H1 (cell line): ENCODE results near the gene MYO5B. TPM values are rescaled to one million over a fixed set of nuclear protein-coding genes. Genes with fewer than 3 reads are reported as not detected.

Source experiments
- CTCF ChIA-PET: fragments of 300-600 bp; sonication (Branson Sonifier 250); formaldehyde crosslinking; loops from one replicate; lab custom pipeline; 2021; ENCODE audit not compliant: partially characterized antibody; lab: Charles Lee
- POLR2A ChIA-PET: fragments of 300-600 bp; sonication (Branson Sonifier 250); formaldehyde crosslinking; loops from one replicate; lab custom pipeline; 2021; ENCODE audit warnings: inconsistent platforms; ENCODE audit not compliant: partially characterized antibody; lab: Charles Lee
- DNase-seq, 2 experiments: peaks; one replicate each; pipeline versions ENCODE4 v3.0.0 to v3.0.0-alpha.2; 2010 to 2022; ENCODE audit warnings: low spot score in 2 of 2, low read depth in 1 of 2, mixed read lengths in 1 of 2
- FAIRE-seq: peaks from 2 replicates; lab custom pipeline; 2011; peaks lifted over from hg19 to GRCh38; lab: Jason Lieb, UNC
- H2AFZ ChIP-seq: 2 replicates; pipeline ENCODE4 v1.8.1; 2012; ENCODE audit warnings: low read length, inconsistent platforms
- H2AK5ac ChIP-seq: 2 replicates; pipeline ENCODE4 v1.6.1; 2013; ENCODE audit warnings: low read depth, low read length
- H2BK120ac ChIP-seq: replicated peaks from 2 replicates; pipeline ENCODE3; 2013; ENCODE audit warnings: low read depth, low read length, inconsistent platforms
- H2BK12ac ChIP-seq: 2 replicates; pipeline ENCODE4 v1.6.1; 2013; ENCODE audit warnings: low read depth, low read length
- H2BK15ac ChIP-seq: 2 replicates; pipeline ENCODE4 v1.6.1; 2013; ENCODE audit warnings: low read length
- H2BK20ac ChIP-seq: 2 replicates; pipeline ENCODE4 v1.6.1; 2013; ENCODE audit warnings: low read length
- H2BK5ac ChIP-seq: 2 replicates; pipeline ENCODE4 v1.6.1; 2013; ENCODE audit warnings: low read depth, low read length
- H3K14ac ChIP-seq: 2 replicates; pipeline ENCODE4 v1.6.1; 2013; ENCODE audit warnings: inconsistent platforms; ENCODE audit not compliant: insufficient read length
- H3K18ac ChIP-seq: 2 replicates; pipeline ENCODE4 v1.6.1; 2013; ENCODE audit warnings: low read length; ENCODE audit errors: extremely low read depth
- H3K23ac ChIP-seq: 2 replicates; pipeline ENCODE4 v1.6.1; 2013; ENCODE audit warnings: inconsistent platforms; ENCODE audit not compliant: insufficient read length
- H3K23me2 ChIP-seq: 2 replicates; pipeline ENCODE4 v1.6.1; 2013; ENCODE audit warnings: low read depth, low read length
- H3K27ac ChIP-seq: 2 replicates; pipeline ENCODE4 v1.6.1; 2011; ENCODE audit warnings: low read depth, low read length, inconsistent platforms
- H3K27me3 ChIP-seq, 4 experiments: replicated peaks in 1 of 4; 1 replicate in 1 of 4; 2 replicates in 3 of 4; pipeline versions ENCODE4 v1.6.1 to v1.8.1; 2011 to 2013; ENCODE audit warnings: low read length in 3 of 4, mild to moderate bottlenecking in 3 of 4, inconsistent platforms in 2 of 4, mixed read lengths in 2 of 4, moderate library complexity in 1 of 4; ENCODE audit not compliant: control insufficient read depth in 3 of 4, insufficient read depth in 3 of 4; ENCODE audit errors: extremely low read depth in 1 of 4
- H3K36me3 ChIP-seq, 4 experiments: 2 replicates each; pipeline versions ENCODE4 v1.6.1 to v1.8.1; 2011 to 2013; ENCODE audit warnings: mild to moderate bottlenecking in 4 of 4, low read length in 3 of 4, moderate library complexity in 2 of 4, control low read depth in 1 of 4, inconsistent platforms in 1 of 4; ENCODE audit not compliant: insufficient read depth in 4 of 4, control insufficient read depth in 2 of 4
- H3K4ac ChIP-seq: replicated peaks from 2 replicates; pipeline ENCODE3; 2013; ENCODE audit warnings: low read length, low read depth, mixed read lengths, inconsistent platforms; ENCODE audit not compliant: insufficient read length
- H3K4me1 ChIP-seq, 4 experiments: replicated peaks in 1 of 4; 1 replicate in 1 of 4; 2 replicates in 3 of 4; pipeline versions ENCODE4 v1.6.1 to v1.8.1; 2011 to 2013; ENCODE audit warnings: low read length in 3 of 4, inconsistent platforms in 2 of 4, mixed read lengths in 1 of 4; ENCODE audit not compliant: insufficient read depth in 4 of 4, control insufficient read depth in 3 of 4
- H3K4me2 ChIP-seq, 2 experiments: 2 replicates each; pipeline versions ENCODE4 v1.6.1 to v1.8.1; 2011 to 2013; ENCODE audit warnings: low read depth in 2 of 2, low read length in 2 of 2, control low read depth in 1 of 2, inconsistent platforms in 1 of 2, mild to moderate bottlenecking in 1 of 2; ENCODE audit not compliant: insufficient read depth in 1 of 2
- H3K4me3 ChIP-seq, 4 experiments: fragments of 200-600, 300-600 bp in 1 of 4; sonication (generic), shearing (Covaris generic), sonication (Bioruptor Twin) in 1 of 4; 2 replicates each; pipeline versions ENCODE4 v1.5.1 to v1.8.1; 2011 to 2016; ENCODE audit warnings: low read length in 4 of 4, low read depth in 3 of 4, control low read depth in 2 of 4, inconsistent platforms in 2 of 4, mild to moderate bottlenecking in 2 of 4, mixed read lengths in 1 of 4, moderate library complexity in 1 of 4; ENCODE audit not compliant: insufficient read depth in 2 of 4; ENCODE audit errors: extremely low read depth in 1 of 4
- H3K56ac ChIP-seq: replicated peaks from 2 replicates; pipeline ENCODE3; 2013; ENCODE audit warnings: low read depth, mild to moderate bottlenecking, mixed read lengths, low read length, inconsistent platforms; ENCODE audit not compliant: insufficient read length
- H3K79me1 ChIP-seq: 2 replicates; pipeline ENCODE4 v1.6.1; 2013; ENCODE audit warnings: low read depth, low read length, control low read depth
- H3K79me2 ChIP-seq, 2 experiments: 2 replicates each; pipeline versions ENCODE4 v1.6.1 to v1.8.1; 2012 to 2013; ENCODE audit warnings: low read length in 2 of 2, mild to moderate bottlenecking in 2 of 2, inconsistent platforms in 1 of 2; ENCODE audit not compliant: insufficient read depth in 2 of 2, control insufficient read depth in 1 of 2
- H3K9ac ChIP-seq, 4 experiments: replicated peaks in 1 of 4; 1 replicate in 1 of 4; 2 replicates in 3 of 4; pipeline versions ENCODE4 v1.6.1 to v1.8.1; 2011 to 2013; ENCODE audit warnings: low read depth in 3 of 4, low read length in 3 of 4, control low read depth in 2 of 4, mild to moderate bottlenecking in 2 of 4, moderate library complexity in 2 of 4, inconsistent platforms in 1 of 4; ENCODE audit errors: extremely low read depth in 1 of 4
- H3K9me3 ChIP-seq, 2 experiments: 2 replicates each; pipeline versions ENCODE4 v1.6.1 to v1.8.1; 2012 to 2013; ENCODE audit warnings: mild to moderate bottlenecking in 2 of 2, moderate library complexity in 2 of 2, control low read depth in 1 of 2, inconsistent platforms in 1 of 2, low read depth in 1 of 2, low read length in 1 of 2, mixed read lengths in 1 of 2; ENCODE audit not compliant: insufficient read depth in 2 of 2
- H4K20me1 ChIP-seq, 2 experiments: replicated peaks in 1 of 2; 2 replicates each; pipeline versions ENCODE3 to v1.8.1; 2011 to 2013; ENCODE audit warnings: inconsistent platforms in 2 of 2, low read length in 2 of 2, mild to moderate bottlenecking in 1 of 2; ENCODE audit not compliant: insufficient read depth in 2 of 2, control insufficient read depth in 1 of 2
- H4K5ac ChIP-seq: 2 replicates; pipeline ENCODE4 v1.6.1; 2013; ENCODE audit warnings: low read length, low read depth, mixed read lengths, inconsistent platforms; ENCODE audit not compliant: insufficient read length
- H4K8ac ChIP-seq: 2 replicates; pipeline ENCODE4 v1.8.0; 2013; ENCODE audit warnings: mild to moderate bottlenecking, moderate library complexity, low read length, inconsistent platforms; ENCODE audit not compliant: insufficient read depth; ENCODE audit errors: extremely low read depth
- H4K91ac ChIP-seq: replicated peaks from 2 replicates; pipeline ENCODE3; 2013; ENCODE audit warnings: low read length, mixed read lengths, inconsistent platforms; ENCODE audit not compliant: insufficient read length
- ATF3 ChIP-seq: IDR thresholded peaks from 2 replicates; pipeline ENCODE4 v1.6.1; 2011; ENCODE audit warnings: low read depth, mild to moderate bottlenecking, low read length; ENCODE audit not compliant: insufficient read depth
- BACH1 ChIP-seq: IDR thresholded peaks from 2 replicates; pipeline ENCODE4 v1.6.1; 2012; ENCODE audit warnings: low read length, improper control_type of control experiment
- CHD2 ChIP-seq: IDR thresholded peaks from 2 replicates; pipeline ENCODE4 v1.6.1; 2012; ENCODE audit warnings: low read length, improper control_type of control experiment
- CREB1 ChIP-seq: IDR thresholded peaks from 2 replicates; pipeline ENCODE4 v1.6.1; 2012; ENCODE audit warnings: inconsistent platforms
- EGR1 ChIP-seq: IDR thresholded peaks from 2 replicates; pipeline ENCODE4 v1.6.1; 2011; ENCODE audit warnings: low read depth, low read length, borderline replicate concordance
- FOSL1 ChIP-seq: IDR thresholded peaks from 2 replicates; pipeline ENCODE4 v1.6.1; 2011; ENCODE audit warnings: mild to moderate bottlenecking, low read depth, low read length, moderate library complexity; ENCODE audit not compliant: insufficient read depth
- MAX ChIP-seq: IDR thresholded peaks from 2 replicates; pipeline ENCODE4 v1.6.1; 2012; ENCODE audit warnings: inconsistent platforms
- POLR2A ChIP-seq, 2 experiments: IDR thresholded peaks; 1 replicate in 1 of 2; 2 replicates in 1 of 2; pipeline ENCODE4 v1.6.1; 2011; ENCODE audit warnings: low read depth in 2 of 2, low read length in 2 of 2, mild to moderate bottlenecking in 2 of 2; ENCODE audit errors: control extremely low read depth in 1 of 2
- RBBP5 ChIP-seq: IDR thresholded peaks from 2 replicates; pipeline ENCODE4 v1.7.1; 2012; ENCODE audit warnings: low read depth, mild to moderate bottlenecking, inconsistent platforms, low read length, moderate library complexity, borderline replicate concordance
- RNF2 ChIP-seq: fragments of 200-900, 300-1000 bp; sonication (generic); IDR thresholded peaks from 2 replicates; pipeline ENCODE4 v1.7.1; 2016; ENCODE audit warnings: borderline replicate concordance, low read depth, mild to moderate bottlenecking, antibody characterized with exemption, low read length; ENCODE audit not compliant: poor library complexity, severe bottlenecking; ENCODE audit errors: missing control alignments
- SIRT6 ChIP-seq: IDR thresholded peaks from one replicate; pipeline ENCODE4 v1.7.1; 2012; ENCODE audit warnings: low read length, inconsistent platforms
- USF2 ChIP-seq: IDR thresholded peaks from 2 replicates; pipeline ENCODE4 v1.6.1; 2011; ENCODE audit warnings: low read length, improper control_type of control experiment
- YY1 ChIP-seq: IDR thresholded peaks from 2 replicates; pipeline ENCODE4 v1.6.1; 2011; ENCODE audit warnings: low read depth, mild to moderate bottlenecking, low read length
- WGBS, 2 experiments: shearing (Covaris generic) in 1 of 2; methylation state at CpG; one replicate each; pipeline versions ENCODE4 v1.1.6 to v1.1.7; 2013 to 2015; ENCODE audit warnings: low lambda C conversion rate in 2 of 2, mixed read lengths in 2 of 2, inconsistent platforms in 1 of 2, low coverage in 1 of 2, missing lambda C conversion rate in 1 of 2; ENCODE audit not compliant: insufficient replicate concordance in 2 of 2, insufficient coverage in 1 of 2, insufficient read length in 1 of 2; ENCODE audit errors: extremely low coverage in 1 of 2, missing lambda C conversion rate in 1 of 2; 5-methylcytosine and 5-hydroxymethylcytosine counted together
- polyA plus RNA-seq, 7 experiments: library from polyadenylated mRNA; depleted of rRNA in 3 of 7; stranded (reverse) in 5 of 7; unstranded in 2 of 7; fragments of >200 nt in 5 of 7; fragments of 200-250 nt in 2 of 7; gene quantifications; 1 replicate in 5 of 7; 2 replicates in 1 of 7; 4 replicates in 1 of 7; pipeline versions ENCODE4 v1.2.1 to v1.2.3, GENCODE V29; 2011 to 2013; ENCODE audit warnings: missing spikeins in 2 of 7, mixed read lengths in 2 of 7
- total RNA-seq: library from RNA; stranded (reverse); fragmentation: NEBNext Ultra II Directional; extraction: Animal tissue kit (Norgen Biotek cat#: 25700); gene quantifications from 2 replicates; pipeline ENCODE4 v1.2.1, GENCODE V29; 2021

The MYO5B gene
- total and polyA plus RNA-seq, 2 of the 8 experiments (the other 6 are each of a cell fraction or from before 2014, with no cell fraction given) = 6.4 to 7.7 TPM

- H3K4ac ChIP-seq = no peak overlapping the region
- CTCF ChIA-PET = interaction anchor here (1.8 to 14.2 kb wide), 2 partner anchors 7 to 68 kb away, joined by 5 to 157 read pairs; no protein-coding TSS in a partner anchor
- H3K9ac ChIP-seq = no peak overlapping the region
- no peak for TF ChIP-seq MAX
- TF ChIP-seq ATF3 = no peak
- TF ChIP-seq YY1 = no peak
- no peak for TF ChIP-seq RNF2
- TF ChIP-seq CHD2 = no peak
- TF ChIP-seq EGR1 = no peak
- TF ChIP-seq SIRT6 = no peak
- no peak for TF ChIP-seq BACH1
- TF ChIP-seq POLR2A (IDR thresholded peaks at IDR 0.05; ENCODE audit: control extremely low read depth in 1 of 2, low read depth in 2 of 2, low read length in 2 of 2) = no peak
- no peak for TF ChIP-seq USF2
- TF ChIP-seq CREB1 = no peak
- TF ChIP-seq RBBP5 = no peak
- no peak for TF ChIP-seq FOSL1
These were observed 341.9 kb downstream of the MYO5B start for GRCh38 chr18:49853011-49853410.

More at GRCh38 chr18:49853011-49853410, 341.9 kb downstream of the MYO5B start:
- no peak overlapping the region for H3K23ac ChIP-seq
- DNase-seq (peak in 1 of 2 experiments; percentile 17), FAIRE-seq (no peak)
- no peak overlapping the region for H3K4me3 ChIP-seq
- no peak overlapping the region for H2BK120ac ChIP-seq
- H3K18ac ChIP-seq = no peak overlapping the region
- H4K5ac ChIP-seq = no peak overlapping the region
- POLR2A ChIA-PET = no interaction called here
- H2BK5ac ChIP-seq = no peak overlapping the region
- H3K4me2 ChIP-seq = no peak overlapping the region
- no peak overlapping the region for H2AFZ ChIP-seq
- peaks cover 0 to 11% (median 3%) of the 10 kb centered on the region in 4 experiments; a peak in 5 of 7 replicates for H3K4me1 ChIP-seq
- H4K91ac ChIP-seq = no peak overlapping the region
- no peaks in the 10 kb centered on the region for H3K9me3 ChIP-seq
- WGBS, 2 experiments = 85% methylated on average over 7 of the region's 7 CpGs; no CpG with 5 or more reads in 1 of the 2 experiments
- no peak overlapping the region for H2BK20ac ChIP-seq
- peaks cover 0 to 2% of the 10 kb centered on the region in 2 experiments for H4K20me1 ChIP-seq
- H3K79me1 ChIP-seq = no peaks in the 10 kb centered on the region
- H3K79me2 ChIP-seq = no peaks in the 10 kb centered on the region
- H4K8ac ChIP-seq = no peak overlapping the region
- H3K27me3 ChIP-seq = no peaks in the 10 kb centered on the region; a peak in 1 of 7 replicates
- no peaks in the 10 kb centered on the region for H3K36me3 ChIP-seq
- no peak overlapping the region for H3K14ac ChIP-seq
- no peak overlapping the region for H3K27ac ChIP-seq
- no peaks in the 10 kb centered on the region for H3K23me2 ChIP-seq
- no peak overlapping the region for H2AK5ac ChIP-seq
- no peak overlapping the region for H2BK12ac ChIP-seq
- no peak overlapping the region for H2BK15ac ChIP-seq
- H3K56ac ChIP-seq = no peak overlapping the region
